Osteoblast (primary cell): Measurements from ENCODE around the gene SLC48A1. TPM values are rescaled to one million over a fixed set of nuclear protein-coding genes. Genes with fewer than 3 reads are reported as not detected.

Experiments
- DNase-seq: peaks from one replicate; pipeline ENCODE4 v3.0.0; 2011; ENCODE audit warnings: low spot score, mixed read lengths; ENCODE audit not compliant: insufficient read length; ENCODE audit errors: missing footprints
- H2AFZ ChIP-seq: 2 replicates; pipeline ENCODE4 v1.6.0; 2011; ENCODE audit warnings: mild to moderate bottlenecking, low read length
- H3K27ac ChIP-seq: 2 replicates; pipeline ENCODE4 v1.5.1; 2011; ENCODE audit warnings: mild to moderate bottlenecking, low read depth, low read length, moderate library complexity
- H3K27me3 ChIP-seq: 2 replicates; pipeline ENCODE4 v1.6.0; 2012; ENCODE audit warnings: mild to moderate bottlenecking, control low read depth, inconsistent platforms, low read length, moderate library complexity; ENCODE audit not compliant: insufficient read depth
- H3K36me3 ChIP-seq: 2 replicates; pipeline ENCODE4 v1.5.1; 2011; ENCODE audit warnings: mild to moderate bottlenecking, low read length, control low read depth, moderate library complexity; ENCODE audit not compliant: insufficient read depth
- H3K4me1 ChIP-seq: 2 replicates; pipeline ENCODE4 v1.5.1; 2011; ENCODE audit warnings: mild to moderate bottlenecking, low read length, control low read depth, moderate library complexity; ENCODE audit not compliant: insufficient read depth
- H3K4me2 ChIP-seq: 2 replicates; pipeline ENCODE4 v1.6.0; 2011; ENCODE audit warnings: mild to moderate bottlenecking, low read length; ENCODE audit not compliant: insufficient read depth
- H3K4me3 ChIP-seq: fragments of 200-600 bp; sonication (generic); 3 replicates; pipeline ENCODE4 v1.5.1; 2012; ENCODE audit warnings: mild to moderate bottlenecking, low read length, inconsistent platforms; ENCODE audit not compliant: insufficient read depth
- H3K79me2 ChIP-seq: 2 replicates; pipeline ENCODE4 v1.6.0; 2012; ENCODE audit warnings: mild to moderate bottlenecking, low read length, control low read depth, inconsistent platforms; ENCODE audit not compliant: insufficient read depth
- H3K9me3 ChIP-seq: 2 replicates; pipeline ENCODE4 v1.5.1; 2011; ENCODE audit warnings: low read depth, low read length, control low read depth
- H4K20me1 ChIP-seq: 2 replicates; pipeline ENCODE4 v1.6.0; 2012; ENCODE audit warnings: mild to moderate bottlenecking, low read length, control low read depth; ENCODE audit not compliant: insufficient read depth
- CTCF ChIP-seq: IDR thresholded peaks from 2 replicates; pipeline ENCODE4 v1.5.1; 2011; ENCODE audit warnings: mild to moderate bottlenecking, low read depth, low read length, moderate library complexity; ENCODE audit errors: extremely low read depth
- total RNA-seq: library from RNA; depleted of rRNA; stranded (reverse); fragments of >200 nt; gene quantifications from 2 replicates; pipeline ENCODE4 v1.2.3, GENCODE V29; 2012

Gene SLC48A1
- total RNA-seq, 1 donor, result 19.2 TPM

GRCh38 chr12:47737936-47738594 lies 35.0 kb upstream of the SLC48A1 start:
- H3K36me3 ChIP-seq, result no peaks in the 10 kb centered on the region
- no peak overlapping the region for H2AFZ ChIP-seq
- no peak for TF ChIP-seq CTCF
- peaks cover 29% of the 10 kb centered on the region for H3K4me1 ChIP-seq
- H4K20me1 ChIP-seq, result no peaks in the 10 kb centered on the region
- H3K27ac ChIP-seq, result no peak overlapping the region
- H3K4me3 ChIP-seq, result no peak overlapping the region
- peak; percentile 53 for DNase-seq
- no peak overlapping the region for H3K4me2 ChIP-seq
- no peaks in the 10 kb centered on the region for H3K9me3 ChIP-seq
- H3K27me3 ChIP-seq, result no peaks in the 10 kb centered on the region
- H3K79me2 ChIP-seq, result no peaks in the 10 kb centered on the region

GRCh38 chr12:47739297-47739696 lies 33.7 kb upstream of the SLC48A1 start:
- Histone ChIP-seq H3K4me1 (peaks cover 29% of the 10 kb centered on the region), H3K27me3 (no peaks in the 10 kb centered on the region), H3K27ac (no peak overlapping the region), H4K20me1 (no peaks in the 10 kb centered on the region), H3K4me2 (no peak overlapping the region), H3K79me2 (no peaks in the 10 kb centered on the region), H3K36me3 (no peaks in the 10 kb centered on the region), H3K4me3 (no peak overlapping the region), H3K9me3 (no peaks in the 10 kb centered on the region), H2AFZ (no peak overlapping the region)
- DNase-seq, result peak; percentile 43
- TF ChIP-seq CTCF, result no peak

GRCh38 chr12:47739979-47740378 lies 33.1 kb upstream of the SLC48A1 start:
- H3K9me3 ChIP-seq, result no peaks in the 10 kb centered on the region
- H3K4me2 ChIP-seq, result no peak overlapping the region
- H3K4me1 ChIP-seq, result peaks cover 29% of the 10 kb centered on the region
- H3K27me3 ChIP-seq, result no peaks in the 10 kb centered on the region
- H3K79me2 ChIP-seq, result no peaks in the 10 kb centered on the region
- H3K36me3 ChIP-seq, result no peaks in the 10 kb centered on the region
- H3K4me3 ChIP-seq, result no peak overlapping the region
- H2AFZ ChIP-seq, result no peak overlapping the region
- TF ChIP-seq CTCF, result no peak
- H4K20me1 ChIP-seq, result no peaks in the 10 kb centered on the region
- no peak overlapping the region for H3K27ac ChIP-seq
- peak; percentile 77 for DNase-seq

- Histone ChIP-seq H3K4me2 (no peak overlapping the region), H3K36me3 (no peaks in the 10 kb centered on the region), H3K4me3 (no peak overlapping the region), H3K4me1 (peaks cover 27% of the 10 kb centered on the region), H3K27me3 (no peaks in the 10 kb centered on the region), H3K79me2 (no peaks in the 10 kb centered on the region), H3K27ac (no peak overlapping the region), H3K9me3 (no peaks in the 10 kb centered on the region), H2AFZ (no peak overlapping the region), H4K20me1 (no peaks in the 10 kb centered on the region)
- DNase-seq, result peak; percentile 58
- TF ChIP-seq CTCF, result no peak
Observed at GRCh38 chr12:47740606-47741339, 32.3 kb upstream of the SLC48A1 start.
